Common myeloid progenitor, CD34-positive (primary cell): ENCODE results near the gene PRKCQ.

Experiments used
- CTCF ChIA-PET: fragments of 350-600 bp; sonication (Branson Sonifier 250); formaldehyde crosslinking; loops from one replicate; lab custom pipeline; 2021; ENCODE audit warnings: antibody characterized with exemption; lab: Charles Lee
- POLR2A ChIA-PET: fragments of 350-600 bp; sonication (Branson Sonifier 250); formaldehyde crosslinking; loops from one replicate; lab custom pipeline; 2021; ENCODE audit warnings: antibody characterized with exemption; lab: Charles Lee
- DNase-seq, 3 donors: peaks; one replicate each; pipeline versions ENCODE4 v3.0.0 to v3.0.0-alpha.2; 2013
- H3K27ac ChIP-seq, 2 experiments: 1 replicate in 1 of 2; 2 replicates in 1 of 2; pipeline ENCODE4 v1.7.0; 2013; ENCODE audit warnings: inconsistent platforms in 2 of 2, low read length in 2 of 2, mild to moderate bottlenecking in 2 of 2, low read depth in 1 of 2, moderate library complexity in 1 of 2; ENCODE audit not compliant: severe bottlenecking in 2 of 2, insufficient read depth in 1 of 2, poor library complexity in 1 of 2
- H3K27me3 ChIP-seq, 5 experiments: replicated peaks in 2 of 5; 1 replicate in 3 of 5; 2 replicates in 2 of 5; pipeline versions ENCODE4 v1.6.1 to v1.7.0; 2013; ENCODE audit warnings: low read length in 4 of 5, mild to moderate bottlenecking in 2 of 5, moderate library complexity in 2 of 5, inconsistent platforms in 1 of 5; ENCODE audit not compliant: insufficient read depth in 5 of 5, control insufficient read depth in 4 of 5
- H3K36me3 ChIP-seq, 4 experiments: 1 replicate in 2 of 4; 2 replicates in 2 of 4; pipeline versions ENCODE4 v1.6.1 to v1.7.0; 2013; ENCODE audit warnings: low read length in 3 of 4, control low read depth in 1 of 4, mild to moderate bottlenecking in 1 of 4; ENCODE audit not compliant: control insufficient read depth in 4 of 4, insufficient read depth in 4 of 4
- H3K4me1 ChIP-seq, 4 experiments: 1 replicate in 3 of 4; 2 replicates in 1 of 4; pipeline versions ENCODE4 v1.6.1 to v1.7.1; 2013; ENCODE audit warnings: low read length in 3 of 4, mild to moderate bottlenecking in 3 of 4, control low read depth in 1 of 4, inconsistent platforms in 1 of 4, moderate library complexity in 1 of 4; ENCODE audit not compliant: control insufficient read depth in 4 of 4, insufficient read depth in 4 of 4; ENCODE audit errors: control extremely low read depth in 1 of 4
- H3K4me3 ChIP-seq, 7 experiments: 1 replicate in 4 of 7; 2 replicates in 3 of 7; pipeline versions ENCODE4 v1.5.1 to v1.7.0; 2013; ENCODE audit warnings: mild to moderate bottlenecking in 7 of 7, low read length in 6 of 7, moderate library complexity in 6 of 7, inconsistent platforms in 2 of 7, low read depth in 2 of 7, control low read depth in 1 of 7; ENCODE audit not compliant: insufficient read depth in 4 of 7, control insufficient read depth in 1 of 7; ENCODE audit errors: extremely low read depth in 1 of 7
- H3K9me3 ChIP-seq, 5 experiments: 1 replicate in 4 of 5; 2 replicates in 1 of 5; pipeline versions ENCODE4 v1.6.1 to v1.7.1; 2013; ENCODE audit warnings: low read length in 4 of 5, mild to moderate bottlenecking in 2 of 5, inconsistent platforms in 1 of 5, low read depth in 1 of 5, moderate library complexity in 1 of 5; ENCODE audit not compliant: control insufficient read depth in 4 of 5, insufficient read depth in 2 of 5; ENCODE audit errors: control extremely low read depth in 1 of 5
- WGBS: methylation state at CpG from one replicate; pipeline ENCODE4 v1.1.5; 2013; ENCODE audit not compliant: insufficient coverage; 5-methylcytosine and 5-hydroxymethylcytosine counted together

PRKCQ gene

DNA sequence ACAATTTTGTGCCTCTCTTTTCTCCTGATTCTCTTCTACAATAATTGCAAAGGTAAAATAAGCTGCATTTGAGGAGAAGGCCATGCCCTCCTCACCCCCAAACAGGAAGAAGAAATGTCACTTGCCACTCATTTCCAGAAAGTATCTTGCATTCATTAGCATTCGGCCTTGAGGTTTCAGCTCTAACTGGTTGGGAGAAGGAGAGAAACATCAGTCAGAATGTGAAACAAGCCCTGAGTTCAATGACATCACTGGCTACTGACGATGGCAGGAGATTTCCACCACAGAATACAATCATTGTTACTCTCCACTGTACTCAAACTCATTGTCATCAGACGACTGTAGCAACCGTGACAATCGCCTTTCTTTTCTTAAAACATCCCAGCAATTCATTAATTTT lies 72.8 kb downstream of the PRKCQ start:
- peaks cover 11 to 62% (median 30%) of the 10 kb centered on the region in 4 experiments for H3K36me3 ChIP-seq
- WGBS, result no CpG with 5 or more reads among the region's 5 CpGs
- peaks cover 0 to 1% (median under 1%) of the 10 kb centered on the region in 4 experiments for H3K4me1 ChIP-seq
- DNase-seq, result no peak
- no peak overlapping the region for H3K27ac ChIP-seq
- H3K9me3 ChIP-seq, result peaks cover 1 to 14% (median 6%) of the 10 kb centered on the region in 5 experiments
- ChIA-PET CTCF (no interaction called here), POLR2A (no interaction called here)
- no peaks in the 10 kb centered on the region for H3K27me3 ChIP-seq
- no peak overlapping the region for H3K4me3 ChIP-seq

DNA sequence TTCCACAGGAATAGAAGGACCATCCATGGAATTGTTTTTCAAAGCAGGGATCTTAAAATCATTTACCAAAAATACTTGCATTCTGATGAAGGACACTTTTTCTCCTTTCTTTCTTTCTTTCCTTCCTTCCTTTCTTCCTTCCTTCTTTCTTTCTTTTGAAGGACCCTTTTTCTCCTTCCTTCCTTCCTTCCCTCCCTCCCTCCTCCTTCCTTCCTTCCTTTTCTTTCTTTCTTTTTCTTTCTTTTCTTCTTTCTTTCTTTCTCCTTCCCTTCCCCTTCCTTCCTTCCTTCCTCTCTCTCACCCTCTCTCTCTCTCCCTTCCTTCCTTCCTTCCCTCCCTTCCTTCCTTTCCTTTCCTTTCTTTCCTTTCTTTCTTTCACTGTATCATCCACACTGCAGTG lies 74.8 kb downstream of the PRKCQ start:
- ChIA-PET POLR2A (no interaction called here), CTCF (no interaction called here)
- Histone ChIP-seq H3K9me3 (no peaks in the 10 kb centered on the region), H3K27me3 (no peaks in the 10 kb centered on the region), H3K4me1 (peaks cover 0 to 7% (median 3%) of the 10 kb centered on the region in 4 experiments), H3K36me3 (peaks cover 5 to 54% (median 26%) of the 10 kb centered on the region in 4 experiments), H3K4me3 (no peak overlapping the region), H3K27ac (no peak overlapping the region)
- no peak for DNase-seq

DNA sequence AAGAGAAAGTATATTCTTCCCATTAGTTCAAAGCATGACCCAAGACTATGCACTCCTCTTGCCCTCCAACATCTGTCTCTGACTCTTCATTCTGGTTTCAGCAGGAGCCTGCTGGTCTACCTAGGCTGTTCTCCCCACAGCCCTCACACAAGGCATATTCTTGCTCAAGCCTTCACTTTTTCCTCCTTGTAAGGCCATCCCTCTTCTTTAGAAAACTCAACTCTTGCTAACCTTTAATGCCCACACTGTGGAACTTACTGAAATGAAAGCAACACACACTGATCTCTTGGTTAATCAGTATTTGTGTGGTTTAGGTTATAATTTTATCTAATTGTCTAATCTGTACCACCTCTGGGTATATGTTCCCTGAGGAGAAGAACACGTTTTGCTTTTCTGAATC lies 75.8 kb downstream of the PRKCQ start:
- Histone ChIP-seq H3K27ac (no peak overlapping the region), H3K27me3 (no peaks in the 10 kb centered on the region), H3K4me1 (peaks cover 0 to 12% (median 4%) of the 10 kb centered on the region in 4 experiments), H3K4me3 (no peak overlapping the region), H3K9me3 (peaks cover 0 to 2% (median 0%) of the 10 kb centered on the region in 5 experiments), H3K36me3 (peaks cover 5 to 53% (median 31%) of the 10 kb centered on the region in 4 experiments)
- ChIA-PET POLR2A (interaction anchor here (0.7 kb wide), 1 partner anchor 94 kb away, joined by 3 read pairs; no protein-coding TSS in a partner anchor), CTCF (interaction anchor here (1.2 kb wide), 2 partner anchors 9 to 30 kb away, joined by 3 read pairs; no protein-coding TSS in a partner anchor)
- no peak for DNase-seq
- no CpG with 5 or more reads among the region's 1 CpG for WGBS

DNA sequence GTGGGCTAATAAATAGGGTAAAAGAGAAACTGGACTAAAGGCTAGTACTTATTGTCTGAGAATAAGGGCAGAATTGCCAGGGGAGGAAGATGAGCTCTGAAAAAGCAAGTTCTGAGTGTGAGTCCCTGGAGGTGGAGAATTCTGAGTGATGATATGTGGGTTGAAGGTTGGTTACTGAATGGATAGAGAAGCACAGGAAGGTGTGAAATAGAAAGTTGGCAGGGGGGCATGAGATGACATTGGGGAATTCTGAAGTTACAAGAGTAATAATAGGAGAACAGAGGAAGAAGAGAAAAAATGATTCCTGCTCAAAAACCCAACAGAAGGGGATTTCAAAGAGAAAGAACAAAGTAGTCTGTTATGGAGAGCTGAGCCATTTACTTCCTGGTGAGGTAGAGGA lies 76.9 kb downstream of the PRKCQ start:
- ChIA-PET POLR2A (no interaction called here), CTCF (no interaction called here)
- Histone ChIP-seq H3K36me3 (peaks cover 5 to 50% (median 33%) of the 10 kb centered on the region in 4 experiments), H3K27me3 (no peaks in the 10 kb centered on the region), H3K4me3 (no peak overlapping the region), H3K4me1 (peaks cover 3 to 24% (median 11%) of the 10 kb centered on the region in 4 experiments), H3K9me3 (peaks cover 0 to 5% (median 0%) of the 10 kb centered on the region in 5 experiments), H3K27ac (no peak overlapping the region)
- DNase-seq, result no peak

DNA sequence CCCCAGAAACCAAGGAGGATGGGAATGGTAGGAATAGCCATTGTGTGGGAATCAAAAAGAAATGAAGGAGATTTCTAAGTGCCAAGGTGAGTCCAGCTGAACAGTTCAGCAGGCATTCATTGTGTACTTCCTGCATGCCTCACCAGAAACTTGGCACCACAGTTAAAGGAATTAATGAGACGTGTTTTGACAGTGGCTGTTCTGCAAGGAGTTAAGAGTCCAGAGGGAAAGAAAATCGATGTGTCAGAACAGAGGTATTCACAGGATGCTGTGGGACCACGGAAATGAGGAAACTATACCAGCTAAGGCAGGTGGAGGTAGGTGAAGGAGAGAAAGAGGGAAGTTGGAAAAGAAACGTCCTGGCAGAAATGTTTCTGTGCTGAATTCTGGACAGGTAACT lies 78.1 kb downstream of the PRKCQ start:
- POLR2A ChIA-PET, result interaction anchor here (1.2 kb wide), 1 partner anchor 21 kb away, joined by 3 read pairs; no protein-coding TSS in a partner anchor
- Histone ChIP-seq H3K27me3 (no peaks in the 10 kb centered on the region), H3K27ac (peak overlapping the region in 1 of 2 experiments; percentile 2), H3K9me3 (peaks cover 0 to 5% (median 0%) of the 10 kb centered on the region in 5 experiments), H3K4me1 (peaks cover 3 to 27% (median 15%) of the 10 kb centered on the region in 4 experiments), H3K36me3 (peaks cover 7 to 50% (median 37%) of the 10 kb centered on the region in 4 experiments), H3K4me3 (no peak overlapping the region)
- CTCF ChIA-PET, result interaction anchor here (1.2 to 1.5 kb wide), 2 partner anchors 8 to 79 kb away, joined by 4 read pairs; no protein-coding TSS in a partner anchor
- WGBS, result 36% methylated on average over 4 of the region's 4 CpGs
- no peak for DNase-seq

DNA sequence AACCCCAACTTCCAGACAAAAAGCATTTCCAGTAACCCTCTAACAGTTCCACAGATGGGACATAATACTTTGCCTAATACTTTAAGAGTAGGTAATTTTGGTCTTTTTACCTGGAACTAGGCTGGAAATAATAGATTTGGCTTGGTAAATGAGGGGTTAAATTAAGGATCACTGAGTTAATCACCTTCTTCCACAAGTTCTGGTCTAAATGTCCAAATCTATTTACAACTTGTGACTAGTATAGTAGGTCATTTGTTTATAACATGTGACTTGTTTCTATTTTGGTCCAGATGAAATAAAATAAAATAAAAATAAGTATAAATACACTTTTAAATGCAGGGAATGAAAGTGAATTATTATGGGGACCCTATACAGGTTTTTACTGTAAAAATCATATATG lies 80.1 kb downstream of the PRKCQ start:
- peaks cover 0 to 5% (median 0%) of the 10 kb centered on the region in 5 experiments for H3K9me3 ChIP-seq
- H3K4me1 ChIP-seq, result peaks cover 3 to 31% (median 19%) of the 10 kb centered on the region in 4 experiments
- DNase-seq, result no peak
- ChIA-PET POLR2A (interaction anchor here (0.6 kb wide), 1 partner anchor 79 kb away, joined by 3 read pairs; no protein-coding TSS in a partner anchor), CTCF (interaction anchor here (1.4 to 2.1 kb wide), 3 partner anchors 11 to 26 kb away, joined by 4 to 5 read pairs (median 4); no protein-coding TSS in a partner anchor)
- H3K27ac ChIP-seq, result no peak overlapping the region
- no peaks in the 10 kb centered on the region for H3K27me3 ChIP-seq
- H3K36me3 ChIP-seq, result peaks cover 15 to 59% (median 42%) of the 10 kb centered on the region in 4 experiments
- no peak overlapping the region for H3K4me3 ChIP-seq

DNA sequence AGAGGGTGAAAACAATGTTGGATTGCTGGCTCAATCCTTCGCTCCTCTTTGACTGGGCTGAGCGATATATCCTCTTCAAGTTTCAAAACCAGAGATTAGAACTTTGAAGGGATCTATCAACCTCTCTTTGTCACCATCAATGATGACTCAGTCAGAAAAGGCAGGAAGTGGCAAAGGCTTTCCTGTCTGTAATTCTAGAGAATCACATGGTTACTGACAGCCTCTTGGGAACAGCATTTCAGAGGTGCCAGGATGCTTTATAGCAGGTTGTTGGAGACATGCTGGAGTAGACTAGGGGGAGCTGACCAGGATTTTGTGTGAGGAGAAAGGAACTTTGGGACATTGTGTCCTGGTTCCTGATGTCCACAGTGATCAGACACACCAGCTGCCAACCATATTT lies 81.3 kb downstream of the PRKCQ start:
- peak; percentile 49 to 85 (median 76) for DNase-seq
- Histone ChIP-seq H3K27ac (peak overlapping the region in 1 of 2 experiments; percentile 45), H3K9me3 (peaks cover 0 to 5% (median 0%) of the 10 kb centered on the region in 5 experiments), H3K4me1 (peaks cover 3 to 42% (median 22%) of the 10 kb centered on the region in 4 experiments), H3K27me3 (no peaks in the 10 kb centered on the region), H3K36me3 (peaks cover 15 to 70% (median 48%) of the 10 kb centered on the region in 4 experiments), H3K4me3 (peak overlapping the region in 1 of 7 experiments; percentile 38)
- CTCF ChIA-PET, result interaction anchor here (1.7 to 2.1 kb wide), 2 partner anchors 18 to 25 kb away, joined by 4 to 5 read pairs; no protein-coding TSS in a partner anchor
- WGBS, result 58% methylated on average over 2 of the region's 2 CpGs
- POLR2A ChIA-PET, result no interaction called here
